HG03139 (cell line): ENCODE data around the gene GAS1.

Experiments used
- ATAC-seq: cut with Tn5 transposase; IDR thresholded peaks from one replicate; pipeline ENCODE4 v1.9.1; 2021; ENCODE audit not compliant: unreplicated experiment

Gene GAS1

DNA sequence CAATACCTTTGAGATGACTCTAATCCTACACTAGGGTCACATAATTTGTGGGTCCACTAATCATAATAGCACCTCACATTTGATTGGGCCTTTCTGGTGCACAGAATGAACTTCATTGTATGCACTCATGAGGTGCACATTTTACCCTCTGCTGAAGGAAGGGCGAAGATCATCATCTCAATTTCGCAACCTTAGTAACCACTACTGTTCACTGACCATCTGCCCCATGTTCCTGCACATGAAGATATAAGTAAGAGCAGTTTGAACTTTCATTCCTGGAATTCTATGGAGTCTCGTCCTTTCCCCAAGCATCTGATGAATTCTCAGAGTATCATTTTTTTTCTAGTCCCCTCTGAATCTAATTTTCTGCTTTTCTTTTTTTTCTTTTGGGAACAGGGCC, 21.2 kb downstream of the GAS1 start:
- no peak for ATAC-seq

DNA sequence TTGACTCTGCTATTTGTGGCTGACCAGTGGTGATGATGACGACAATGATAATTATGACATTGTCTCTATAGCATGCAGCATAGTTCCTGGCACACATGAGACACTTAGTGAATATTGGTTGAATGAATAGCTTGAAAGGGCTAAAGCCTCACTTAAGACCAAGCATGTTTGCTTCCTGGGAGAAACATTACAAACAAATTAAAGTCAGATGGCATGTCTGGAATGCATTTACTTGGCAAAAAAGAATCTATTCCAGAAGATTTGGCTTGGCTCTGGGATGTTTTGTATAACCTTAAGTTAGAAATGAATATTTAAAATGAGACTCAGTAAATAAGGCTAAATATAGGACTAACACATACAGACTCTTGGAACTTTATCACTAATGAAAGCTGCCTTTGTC, 21.6 kb downstream of the GAS1 start:
- no peak for ATAC-seq

DNA sequence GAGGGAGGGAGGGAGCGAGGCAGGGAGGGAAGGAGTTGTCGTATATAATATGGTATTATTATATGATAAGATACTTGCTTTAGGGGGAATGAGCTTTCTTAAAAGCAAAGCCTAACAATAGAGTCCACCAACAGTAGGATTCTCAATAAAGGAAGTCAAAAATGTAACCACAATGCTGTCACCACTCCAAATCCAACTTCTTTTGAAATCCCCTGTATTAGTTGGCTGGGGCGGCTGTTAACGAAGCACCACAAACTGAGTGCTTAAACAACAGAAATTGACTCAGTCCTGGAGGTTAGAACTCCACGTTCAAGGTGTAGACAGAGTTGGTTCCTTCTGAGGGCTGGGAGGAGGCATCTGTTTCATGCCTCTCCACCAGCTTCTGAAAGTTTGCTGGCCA, 23.1 kb downstream of the GAS1 start:
- ATAC-seq = no peak

DNA sequence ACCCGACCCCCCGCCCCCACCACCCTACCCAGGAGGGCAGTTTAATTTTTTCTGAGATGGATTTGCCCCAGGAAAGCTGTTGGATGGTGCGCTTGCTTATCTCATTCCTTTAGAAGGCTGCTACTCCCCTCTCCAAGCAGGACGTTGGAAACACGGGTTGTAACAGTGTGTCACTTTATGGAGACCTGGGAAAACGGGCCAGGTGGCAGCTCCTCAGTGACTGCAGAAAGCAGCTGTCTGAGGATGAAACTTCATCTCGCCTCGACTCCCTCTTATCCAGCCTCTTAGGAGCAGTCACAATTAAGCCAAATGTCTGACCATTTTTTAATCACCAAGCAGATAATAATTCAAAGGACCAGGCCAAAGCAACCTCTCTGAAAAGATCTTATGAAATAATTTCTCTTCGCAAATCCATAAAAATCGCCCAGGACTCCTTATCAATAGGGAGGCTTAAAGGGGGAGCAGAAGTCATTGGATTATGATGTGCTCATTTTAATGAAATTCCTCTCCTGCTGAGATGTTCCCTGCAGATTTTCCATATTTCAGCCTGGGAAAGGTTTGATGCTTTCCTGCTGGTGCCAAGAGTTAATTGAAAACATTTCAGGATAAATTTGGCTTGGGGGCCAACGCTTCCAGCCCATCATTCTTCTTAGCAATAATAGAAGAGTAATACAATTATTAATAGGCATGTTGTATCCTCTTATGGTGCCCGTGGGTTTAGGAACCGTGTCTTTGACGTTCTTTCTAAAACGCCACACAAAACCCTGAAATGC, 26.0 kb downstream of the GAS1 start:
- ATAC-seq = no peak

DNA sequence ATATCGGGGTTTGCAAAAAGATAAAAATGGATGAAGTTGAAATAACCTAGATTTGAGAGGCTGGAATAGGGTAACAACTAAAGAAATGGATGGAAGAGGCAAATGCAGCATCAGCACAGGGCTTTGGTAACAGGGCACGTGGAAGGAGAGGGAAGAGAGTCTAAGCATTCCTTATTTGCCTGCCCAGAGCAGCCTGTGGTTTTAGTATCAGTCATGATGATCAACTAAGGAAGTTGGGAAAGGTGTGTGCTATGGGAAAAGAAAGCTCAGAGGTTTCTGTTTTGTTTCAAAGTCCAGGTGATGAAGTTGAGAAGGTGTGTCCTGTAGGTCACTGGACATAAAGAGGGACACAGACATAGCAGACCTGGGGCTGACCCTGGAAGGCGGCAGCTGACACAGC, 28.8 kb downstream of the GAS1 start:
- ATAC-seq = no peak

DNA sequence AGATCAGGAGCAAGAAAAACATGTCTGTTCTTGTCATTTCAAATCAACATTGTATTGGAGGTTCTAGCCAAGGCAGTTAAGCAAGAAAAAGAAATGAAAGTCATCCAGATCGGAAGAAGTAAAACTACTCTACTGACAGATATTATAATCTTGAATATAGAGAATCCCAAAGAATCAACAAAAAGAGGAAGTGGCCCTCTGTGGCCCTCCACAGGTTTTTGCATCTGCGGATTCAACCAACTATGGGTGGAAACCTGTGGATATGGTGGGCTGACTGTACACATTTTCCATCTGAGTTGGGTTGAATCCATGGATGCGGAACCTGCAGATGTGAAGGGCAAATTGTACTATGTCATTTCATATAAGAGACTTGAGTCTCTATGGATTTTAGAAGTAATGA, 35.1 kb downstream of the GAS1 start:
- ATAC-seq = no peak

DNA sequence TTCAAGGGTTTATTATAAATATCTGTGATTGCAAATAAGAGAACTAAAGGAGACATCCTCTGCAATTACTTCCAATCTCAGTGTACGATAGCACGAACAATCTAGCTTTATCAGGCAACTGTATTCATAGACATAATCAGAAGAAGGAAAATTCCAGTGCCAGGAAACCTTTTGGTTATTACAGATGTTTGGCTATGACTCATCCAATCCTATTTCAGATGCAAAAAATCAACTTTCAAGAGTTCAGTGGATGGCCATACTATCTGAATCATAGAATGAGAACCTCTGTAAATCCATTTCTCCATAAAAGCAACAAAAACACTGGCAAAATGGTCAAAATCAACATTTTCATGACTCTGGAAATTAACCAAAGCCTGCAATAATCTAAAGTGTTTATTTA, 37.9 kb downstream of the GAS1 start:
- no peak for ATAC-seq

DNA sequence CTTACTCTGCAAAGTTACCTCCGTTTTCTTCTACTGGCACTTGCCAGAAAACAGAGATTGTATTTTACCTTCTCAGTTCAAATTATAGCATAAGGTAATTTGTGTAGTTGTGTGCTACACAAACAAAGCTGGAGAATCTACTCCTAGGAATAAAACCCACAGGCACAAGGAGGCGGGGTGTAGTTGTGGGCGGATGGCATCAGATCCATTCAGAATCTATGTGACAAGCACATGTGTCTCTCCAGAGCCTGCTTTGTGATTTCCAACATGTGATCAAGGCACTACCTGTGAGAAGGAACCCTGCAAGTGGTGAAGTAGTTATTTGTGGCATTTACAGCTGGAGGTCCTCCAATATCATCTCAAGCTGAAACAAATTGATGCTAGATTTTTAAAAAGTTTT, 39.0 kb downstream of the GAS1 start:
- no peak for ATAC-seq

DNA sequence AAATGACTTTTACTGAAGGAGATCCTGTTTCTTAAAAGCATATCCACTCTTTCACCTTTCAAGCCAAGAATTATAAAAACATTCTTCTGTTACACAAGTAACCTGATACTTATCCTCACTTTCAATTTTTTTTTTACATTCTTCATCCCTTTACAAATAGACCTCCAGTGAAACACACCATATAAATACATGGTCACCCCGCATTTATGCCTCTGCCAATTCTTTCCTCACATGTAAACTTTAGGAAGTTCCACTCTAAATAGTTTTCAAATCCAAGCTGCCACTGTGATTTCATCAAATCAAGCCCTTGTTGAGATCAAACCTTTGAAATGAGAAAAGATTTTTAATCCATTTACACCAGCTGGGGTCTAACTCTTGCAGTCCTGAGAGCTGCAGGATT, 40.0 kb downstream of the GAS1 start:
- no peak for ATAC-seq

DNA sequence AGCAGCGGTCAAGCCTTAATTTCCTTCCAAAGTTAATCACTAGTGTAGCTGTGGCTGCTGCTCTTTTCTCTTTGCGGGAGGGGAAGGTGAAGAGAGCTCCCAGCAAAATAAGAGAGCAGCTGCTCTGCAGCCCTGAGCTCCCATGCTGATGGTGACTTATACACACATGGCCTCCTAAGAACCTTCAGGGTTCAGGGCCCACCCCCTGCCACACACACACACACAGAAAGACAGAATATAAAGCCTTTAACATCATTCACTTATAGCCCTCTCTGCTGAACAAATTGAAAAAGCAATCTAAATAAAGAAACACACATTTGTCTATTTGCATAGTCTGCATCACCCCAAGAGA, 43.6 kb downstream of the GAS1 start:
- ATAC-seq = no peak

DNA sequence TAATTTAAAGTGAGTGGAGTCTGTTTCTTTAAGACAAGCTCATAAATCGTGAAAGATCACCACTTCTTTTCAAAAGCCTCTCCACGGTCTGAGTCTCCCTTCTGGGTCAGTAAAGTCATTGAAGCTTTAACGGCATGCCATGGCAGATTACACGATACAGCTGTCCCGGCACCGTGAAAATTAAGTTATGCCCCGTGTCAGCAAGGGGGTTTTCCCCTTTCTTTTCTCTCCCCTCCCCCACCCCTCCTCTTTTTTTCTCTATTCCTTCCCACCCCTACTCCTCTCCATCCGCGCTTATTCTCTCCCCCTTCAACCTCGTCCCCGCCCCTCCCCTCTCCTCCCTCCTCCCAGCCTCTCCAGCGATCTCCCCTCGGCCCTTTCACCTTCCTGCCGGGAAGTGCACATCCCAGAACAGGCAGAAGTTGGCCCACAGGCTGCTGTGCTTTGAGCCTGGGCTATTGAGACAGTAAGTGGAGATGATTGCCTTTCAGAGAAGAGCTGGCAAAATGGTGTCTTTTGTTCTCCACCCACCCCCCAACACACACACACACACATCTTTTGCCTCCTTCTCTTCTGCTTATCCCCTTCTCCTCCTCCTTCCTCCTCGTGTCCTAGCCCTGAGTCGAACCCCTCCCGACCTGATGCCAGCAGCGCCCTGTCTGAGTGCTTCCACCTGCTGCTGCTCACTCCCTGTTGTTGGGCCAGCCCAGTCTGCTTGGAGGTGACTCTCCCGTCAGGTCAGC, 44.1 kb downstream of the GAS1 start:
- ATAC-seq = no peak

DNA sequence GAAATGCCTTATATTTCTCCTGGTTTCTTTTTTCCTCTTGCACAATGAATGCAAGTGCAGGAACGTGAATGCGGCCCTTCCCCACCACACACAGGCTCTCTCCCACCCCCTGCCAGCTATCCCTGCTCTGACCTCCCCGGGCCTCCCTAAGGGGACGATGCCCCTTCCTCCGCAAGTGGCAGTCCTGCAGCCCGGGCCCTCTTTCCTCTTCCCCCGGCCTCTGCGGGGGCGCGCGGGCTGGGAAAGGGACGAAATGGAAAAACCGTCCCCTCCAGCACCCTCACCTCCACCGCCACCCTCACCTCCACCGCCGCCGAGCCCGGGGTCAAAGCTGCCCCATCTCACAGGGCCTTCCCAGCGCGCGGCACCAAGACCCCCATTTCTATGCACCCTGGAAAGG, 44.7 kb downstream of the GAS1 start:
- no peak for ATAC-seq

DNA sequence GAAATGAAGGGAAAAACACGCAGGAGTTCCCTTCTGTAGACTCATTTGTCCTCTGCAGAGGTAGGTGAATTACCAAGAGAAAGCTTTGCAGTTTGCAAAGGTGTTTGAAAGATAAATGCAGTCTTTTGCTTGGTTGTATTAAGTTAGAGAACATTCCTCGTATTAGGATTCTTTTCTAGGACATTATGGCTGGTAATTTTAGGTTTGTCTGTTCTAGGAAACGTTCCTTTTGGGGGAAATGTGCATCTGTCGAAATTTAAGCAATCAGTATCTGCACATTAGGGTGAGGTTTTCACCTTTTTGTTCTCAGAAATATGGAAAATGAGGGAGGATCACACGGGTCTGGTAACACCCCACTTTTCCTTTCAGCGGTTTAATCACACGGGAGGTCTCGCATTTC, 45.1 kb downstream of the GAS1 start:
- ATAC-seq = no peak

DNA sequence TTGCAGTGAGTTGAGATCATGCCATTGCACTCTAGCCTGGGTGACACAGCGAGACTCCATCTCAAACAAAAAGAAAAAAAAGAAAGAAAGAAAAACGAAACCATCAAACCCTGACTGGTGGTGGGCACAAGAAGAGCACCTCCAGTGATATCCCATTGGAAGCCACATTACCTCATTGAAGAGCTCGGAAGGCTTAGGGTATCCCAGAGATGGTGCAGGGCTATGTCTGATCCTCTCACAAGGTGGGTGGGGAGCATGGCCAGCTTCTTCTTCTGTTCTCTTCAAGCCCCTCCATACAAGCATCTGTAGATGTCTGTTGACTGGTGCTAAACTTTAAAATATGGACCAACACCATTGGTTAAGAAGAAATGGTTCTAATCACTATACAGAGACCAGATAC, 45.8 kb downstream of the GAS1 start:
- no peak for ATAC-seq
